Smooth muscle cell of the umbilical artery (primary cell): Measurements from ENCODE around the gene CDK2AP2. TPM values are rescaled to one million over a fixed set of nuclear protein-coding genes. Genes with fewer than 3 reads are reported as not detected.

ENCODE experiments used
- total RNA-seq: library from RNA; depleted of rRNA; stranded (reverse); fragments of >200 nt; gene quantifications from 2 replicates; pipeline ENCODE4 v1.2.3, GENCODE V29; 2014

The CDK2AP2 gene, protein sequence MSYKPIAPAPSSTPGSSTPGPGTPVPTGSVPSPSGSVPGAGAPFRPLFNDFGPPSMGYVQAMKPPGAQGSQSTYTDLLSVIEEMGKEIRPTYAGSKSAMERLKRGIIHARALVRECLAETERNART
- total RNA-seq, result 18.4 and 25.8 TPM in 2 replicates

GRCh38 chr11:67507864-67508485, at the start of gene CDK2AP2:
Gene CDK2AP2 (minus strand): TSS chr11:67508162. CDS start chr11:67508082, 80 bp downstream.

DNA sequence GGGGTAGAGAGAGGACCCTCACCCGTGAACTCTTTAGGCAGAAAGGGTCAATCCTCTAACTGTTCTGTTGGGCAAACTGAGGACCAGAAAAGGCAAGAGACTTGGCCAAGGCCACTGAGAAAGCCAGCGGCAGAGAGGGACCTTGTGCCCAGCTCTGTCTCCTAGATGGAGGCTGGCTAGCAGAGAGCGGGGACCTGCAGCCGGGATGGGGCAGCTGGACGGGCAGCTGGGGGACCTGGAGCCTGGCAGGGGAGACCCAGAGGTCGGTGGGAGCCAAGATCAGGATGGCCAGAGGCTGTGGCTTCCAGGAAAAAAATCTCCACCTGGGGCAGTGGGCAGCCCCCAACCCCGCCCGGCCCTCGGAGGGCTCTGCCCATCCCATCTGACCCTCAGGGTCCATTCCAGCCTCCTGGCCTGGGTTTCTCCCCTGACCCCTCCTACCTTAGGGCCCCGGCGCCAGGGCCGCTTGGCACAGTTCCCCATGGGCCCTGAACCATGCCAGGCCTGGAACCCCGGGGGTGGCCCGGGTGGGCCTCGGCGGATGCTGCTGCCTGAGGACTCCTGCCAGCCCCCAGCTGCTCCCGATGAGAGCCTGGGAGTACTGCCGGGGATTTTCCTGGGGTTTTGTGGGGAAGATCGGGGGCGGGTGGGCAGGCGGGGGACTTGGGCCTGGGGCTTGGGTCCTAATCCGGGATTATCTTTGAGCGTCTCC, 15.0 kb upstream of the CDK2AP2 start, which contains the start of gene CABP2:
CABP2 (minus strand) TSS at position 603 of the 712 bp plus-strand sequence; CDS start at position 483, 120 bp downstream.

GRCh38 chr11:67504950-67505581, 2.9 kb downstream of the CDK2AP2 start, which contains the start of gene PITPNM1:
Gene PITPNM1 (minus strand): TSS chr11:67505363. CDS start chr11:67504180, 1,183 bp downstream.

GRCh38 chr11:67482827-67483798, 24.8 kb downstream of the CDK2AP2 start, which contains the start of gene AIP:
Gene AIP (plus strand): TSS chr11:67483026. CDS start chr11:67483159, 133 bp downstream.

DNA sequence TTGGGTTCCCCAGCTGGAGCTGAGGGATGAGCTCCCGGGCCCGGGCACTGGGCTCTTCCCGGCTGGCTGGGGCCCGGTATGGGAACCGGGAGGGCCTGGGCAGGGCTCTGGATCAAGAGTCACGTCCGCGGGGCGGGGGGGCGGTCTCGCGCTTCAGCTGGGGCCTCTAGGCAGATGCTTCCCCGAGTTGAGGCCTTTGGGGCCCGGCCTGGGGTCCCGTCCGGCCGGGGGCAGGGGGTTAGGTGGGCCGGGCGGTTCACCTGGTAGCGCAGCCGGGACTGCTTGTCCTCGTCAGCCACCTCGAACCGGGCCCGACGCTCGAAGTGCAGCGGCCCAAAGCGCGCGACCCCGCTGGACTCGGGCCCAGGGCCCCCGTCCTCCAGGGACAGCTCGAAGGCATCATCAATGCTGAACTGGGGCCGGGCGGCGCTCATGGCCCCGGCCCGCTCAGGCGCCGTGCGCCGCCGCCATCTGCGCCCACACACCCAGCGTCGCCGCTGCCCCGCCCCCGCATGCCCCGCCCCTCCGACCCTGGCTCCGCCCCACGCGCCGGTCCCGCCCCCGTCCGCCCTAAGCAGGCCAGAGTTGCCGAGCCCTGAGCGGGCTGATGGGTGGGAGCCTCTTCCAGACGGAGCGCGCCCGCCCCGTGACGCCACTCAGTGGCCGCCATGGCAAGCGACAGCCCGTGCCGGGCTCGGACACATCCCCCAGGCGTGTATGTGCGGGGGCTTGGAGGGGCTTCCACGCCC, 39.0 kb downstream of the CDK2AP2 start, which contains the start of gene TMEM134:
TMEM134 (minus strand) TSS at position 493 of the 749 bp plus-strand sequence; CDS start at position 434, 59 bp downstream.

Other genes with a start within 250 kb of the CDK2AP2 start
- 24.6 and 33.1 TPM in 2 replicates for gene GRK2, start 241.7 kb downstream of the CDK2AP2 start, total RNA-seq
- gene ANKRD13D, start 218.9 kb downstream of the CDK2AP2 start, total RNA-seq, result 39.8 and 50.2 TPM in 2 replicates
- gene SSH3, start 204.6 kb downstream of the CDK2AP2 start, total RNA-seq, result 13.1 and 18.6 TPM in 2 replicates
- gene POLD4, start 154.6 kb downstream of the CDK2AP2 start, total RNA-seq, result 44.2 and 48.7 TPM in 2 replicates
- gene CLCF1, start 134.6 kb downstream of the CDK2AP2 start, total RNA-seq, result 1.8 and 4.2 TPM in 2 replicates
- 5.2 and 7.4 TPM in 2 replicates for gene RAD9A, start 116.2 kb downstream of the CDK2AP2 start, total RNA-seq
- gene PPP1CA, start 106.3 kb downstream of the CDK2AP2 start, total RNA-seq, result 92.3 and 121 TPM in 2 replicates
- not detected in 2 replicates for gene TBC1D10C, start 104.1 kb downstream of the CDK2AP2 start, total RNA-seq
- gene CARNS1, start 92.5 kb downstream of the CDK2AP2 start, total RNA-seq, result 0.30 and 0.51 TPM in 2 replicates
- gene RPS6KB2, start 79.7 kb downstream of the CDK2AP2 start, total RNA-seq, result 34.6 and 38.0 TPM in 2 replicates
- 0.42 TPM in 1 of 2 replicates, not detected in the other for gene PTPRCAP, start 70.5 kb downstream of the CDK2AP2 start, total RNA-seq
- gene CORO1B, start 64.7 kb downstream of the CDK2AP2 start, total RNA-seq, result 123 and 144 TPM in 2 replicates
- not detected in 2 replicates for gene GPR152, start 55.4 kb downstream of the CDK2AP2 start, total RNA-seq
- not detected in 2 replicates for gene CABP4, start 52.8 kb downstream of the CDK2AP2 start, total RNA-seq
- 38.1 and 38.6 TPM in 2 replicates for gene TMEM134, start 38.9 kb downstream of the CDK2AP2 start, total RNA-seq
- 51.1 and 80.2 TPM in 2 replicates for gene AIP, start 25.1 kb downstream of the CDK2AP2 start, total RNA-seq
- 17.8 and 31.0 TPM in 2 replicates for gene PITPNM1, start 2.8 kb downstream of the CDK2AP2 start, total RNA-seq
- gene CABP2, start 15.3 kb upstream of the CDK2AP2 start, total RNA-seq, result not detected in 2 replicates
- gene GSTP1, start 75.7 kb upstream of the CDK2AP2 start, total RNA-seq, result 647 and 1,272 TPM in 2 replicates
- 127 and 147 TPM in 2 replicates for gene NDUFV1, start 98.8 kb upstream of the CDK2AP2 start, total RNA-seq
- 4.5 and 5.3 TPM in 2 replicates for gene NUDT8, start 121.8 kb upstream of the CDK2AP2 start, total RNA-seq
- gene TBX10, start 131.6 kb upstream of the CDK2AP2 start, total RNA-seq, result not detected in 2 replicates
- not detected in 2 replicates for gene ACY3, start 142.6 kb upstream of the CDK2AP2 start, total RNA-seq
- not detected in 2 replicates for gene ALDH3B2, start 166.5 kb upstream of the CDK2AP2 start, total RNA-seq